Activated B cell treated with CpG ODN at 0.5 μM for 24 hours (primary cell): Measurements from ENCODE around the gene RIN3. TPM values are rescaled to one million over a fixed set of nuclear protein-coding genes. Genes with fewer than 3 reads are reported as not detected.

Experiments
- ATAC-seq: fragments of 200-7000 bp; cut with Tn5 transposase; one replicate; pipeline ENCODE4 v1.10.0; 2021; ENCODE audit warnings: low read depth, mild to moderate bottlenecking, moderate library complexity
- CTCF ChIA-PET: fragments of 350-600 bp; sonication (Branson Sonifier 250); formaldehyde crosslinking; loops from one replicate; lab custom pipeline; 2021; ENCODE audit warnings: antibody characterized with exemption; lab: Charles Lee
- POLR2A ChIA-PET: fragments of 350-600 bp; sonication (Branson Sonifier 250); formaldehyde crosslinking; loops from one replicate; lab custom pipeline; 2021; ENCODE audit warnings: antibody characterized with exemption; lab: Charles Lee
- DNase-seq: peaks from one replicate; pipeline ENCODE4 v3.0.0; 2022
- H3K27ac Mint-ChIP-seq: one replicate; pipeline ENCODE4 v1.8.0; 2020; ENCODE audit warnings: mixed read lengths
- H3K27me3 Mint-ChIP-seq: one replicate; pipeline ENCODE4 v1.8.0; 2021; ENCODE audit warnings: mixed read lengths
- H3K36me3 Mint-ChIP-seq: one replicate; pipeline ENCODE4 v1.8.0; 2021; ENCODE audit warnings: low read depth, mixed read lengths
- H3K4me1 Mint-ChIP-seq: one replicate; pipeline ENCODE4 v1.8.0; 2021; ENCODE audit warnings: mixed read lengths
- H3K4me3 Mint-ChIP-seq: one replicate; pipeline ENCODE4 v1.8.0; 2020; ENCODE audit warnings: mild to moderate bottlenecking, mixed read lengths
- H3K9me3 Mint-ChIP-seq: one replicate; pipeline ENCODE4 v1.8.0; 2020; ENCODE audit warnings: mixed read lengths
- intact Hi-C: fragments of 100-400 bp; cut with micrococcal nuclease; formaldehyde crosslinking; loops from one replicate; pipeline ENCODE4 v1.15.1; 2024
- total RNA-seq: library from RNA; stranded (reverse); gene quantifications from 2 replicates; pipeline ENCODE4 v1.2.3, GENCODE V29; 2022
- TF ChIP-seq, protein P1 (sequence below): fragments of 200-600 bp; IDR thresholded peaks from one replicate; pipeline ENCODE4 v1.8.0; 2022; ENCODE audit warnings: antibody characterized with exemption, mild to moderate bottlenecking

RIN3 gene
- total RNA-seq, 1 donor from 2014 or later, result 62.6 TPM

DNA sequence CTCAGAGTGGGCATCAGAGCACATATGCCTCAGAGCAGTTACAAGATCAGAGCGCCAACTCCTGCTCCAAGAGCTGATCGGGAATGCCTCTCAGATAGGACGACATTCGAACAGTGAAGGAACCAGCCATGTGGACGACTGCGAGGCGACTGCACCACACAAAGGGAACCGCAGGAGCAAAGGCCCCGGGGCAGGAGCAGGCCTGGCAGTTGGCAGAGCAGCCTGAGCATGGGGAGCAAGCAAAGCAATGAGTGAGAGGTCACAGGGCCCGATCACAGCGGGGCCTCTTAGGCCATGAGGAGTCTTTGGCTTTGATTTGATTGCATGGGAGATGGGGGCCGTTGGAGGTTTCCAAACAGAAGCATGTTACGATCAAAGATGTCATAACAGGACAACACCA is 144.6 kb downstream of the RIN3 start:
- TF ChIP-seq, protein P1, sequence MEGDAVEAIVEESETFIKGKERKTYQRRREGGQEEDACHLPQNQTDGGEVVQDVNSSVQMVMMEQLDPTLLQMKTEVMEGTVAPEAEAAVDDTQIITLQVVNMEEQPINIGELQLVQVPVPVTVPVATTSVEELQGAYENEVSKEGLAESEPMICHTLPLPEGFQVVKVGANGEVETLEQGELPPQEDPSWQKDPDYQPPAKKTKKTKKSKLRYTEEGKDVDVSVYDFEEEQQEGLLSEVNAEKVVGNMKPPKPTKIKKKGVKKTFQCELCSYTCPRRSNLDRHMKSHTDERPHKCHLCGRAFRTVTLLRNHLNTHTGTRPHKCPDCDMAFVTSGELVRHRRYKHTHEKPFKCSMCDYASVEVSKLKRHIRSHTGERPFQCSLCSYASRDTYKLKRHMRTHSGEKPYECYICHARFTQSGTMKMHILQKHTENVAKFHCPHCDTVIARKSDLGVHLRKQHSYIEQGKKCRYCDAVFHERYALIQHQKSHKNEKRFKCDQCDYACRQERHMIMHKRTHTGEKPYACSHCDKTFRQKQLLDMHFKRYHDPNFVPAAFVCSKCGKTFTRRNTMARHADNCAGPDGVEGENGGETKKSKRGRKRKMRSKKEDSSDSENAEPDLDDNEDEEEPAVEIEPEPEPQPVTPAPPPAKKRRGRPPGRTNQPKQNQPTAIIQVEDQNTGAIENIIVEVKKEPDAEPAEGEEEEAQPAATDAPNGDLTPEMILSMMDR, result no peak
- ChIA-PET POLR2A (interaction anchor here (0.6 to 3.7 kb wide), 3 partner anchors 10 to 24 kb away, joined by 3 to 28 read pairs (median 5); no protein-coding TSS in a partner anchor), CTCF (no interaction called here)
- Mint-ChIP-seq H3K27me3 (no peaks in the 10 kb centered on the region), H3K9me3 (no peaks in the 10 kb centered on the region), H3K4me3 (peak overlapping the region; percentile 48), H3K36me3 (peaks cover 89% of the 10 kb centered on the region), H3K4me1 (peaks cover 96% of the 10 kb centered on the region), H3K27ac (peak overlapping the region; percentile 74)
- ATAC-seq (no peak), DNase-seq (no peak)
- intact Hi-C loops, result no loop called here

DNA sequence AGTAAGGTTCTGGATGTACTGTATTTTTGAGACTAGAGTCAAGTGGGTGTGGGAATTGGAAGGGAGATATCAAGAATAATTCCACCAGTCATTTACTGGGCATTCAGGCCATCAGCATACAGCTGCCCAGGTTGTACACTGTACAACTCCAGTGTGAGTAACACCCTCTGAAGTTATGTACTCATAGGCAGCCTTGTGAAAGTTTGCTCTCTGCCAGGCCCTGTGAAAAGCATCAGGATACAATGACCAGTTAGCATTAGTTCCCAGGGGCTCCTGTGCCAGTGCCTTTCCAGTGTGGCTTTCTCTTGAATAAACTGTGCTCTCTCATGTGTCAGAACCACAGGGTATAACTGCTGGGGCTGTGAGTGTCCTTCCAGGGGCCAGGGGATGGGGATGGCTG is 145.1 kb downstream of the RIN3 start:
- ATAC-seq, result no peak
- POLR2A ChIA-PET, result interaction anchor here (0.5 to 3.7 kb wide), 5 partner anchors 11 to 54 kb away, joined by 3 to 28 read pairs (median 4); no protein-coding TSS in a partner anchor
- no peak for DNase-seq
- CTCF ChIA-PET, result interaction anchor here (1.2 to 1.5 kb wide), 2 partner anchors 69 to 130 kb away, joined by 3 to 4 read pairs; no protein-coding TSS in a partner anchor
- Mint-ChIP-seq H3K27ac (peak overlapping the region; percentile 74), H3K27me3 (no peaks in the 10 kb centered on the region), H3K4me1 (peaks cover 96% of the 10 kb centered on the region), H3K9me3 (no peaks in the 10 kb centered on the region), H3K36me3 (peaks cover 88% of the 10 kb centered on the region), H3K4me3 (peak overlapping the region; percentile 53)
- TF ChIP-seq, protein P1, result no peak
- intact Hi-C loops, result loop anchor here (1.0 kb wide), 2 partner anchors 7 to 10 kb away; no protein-coding TSS in a partner anchor

DNA sequence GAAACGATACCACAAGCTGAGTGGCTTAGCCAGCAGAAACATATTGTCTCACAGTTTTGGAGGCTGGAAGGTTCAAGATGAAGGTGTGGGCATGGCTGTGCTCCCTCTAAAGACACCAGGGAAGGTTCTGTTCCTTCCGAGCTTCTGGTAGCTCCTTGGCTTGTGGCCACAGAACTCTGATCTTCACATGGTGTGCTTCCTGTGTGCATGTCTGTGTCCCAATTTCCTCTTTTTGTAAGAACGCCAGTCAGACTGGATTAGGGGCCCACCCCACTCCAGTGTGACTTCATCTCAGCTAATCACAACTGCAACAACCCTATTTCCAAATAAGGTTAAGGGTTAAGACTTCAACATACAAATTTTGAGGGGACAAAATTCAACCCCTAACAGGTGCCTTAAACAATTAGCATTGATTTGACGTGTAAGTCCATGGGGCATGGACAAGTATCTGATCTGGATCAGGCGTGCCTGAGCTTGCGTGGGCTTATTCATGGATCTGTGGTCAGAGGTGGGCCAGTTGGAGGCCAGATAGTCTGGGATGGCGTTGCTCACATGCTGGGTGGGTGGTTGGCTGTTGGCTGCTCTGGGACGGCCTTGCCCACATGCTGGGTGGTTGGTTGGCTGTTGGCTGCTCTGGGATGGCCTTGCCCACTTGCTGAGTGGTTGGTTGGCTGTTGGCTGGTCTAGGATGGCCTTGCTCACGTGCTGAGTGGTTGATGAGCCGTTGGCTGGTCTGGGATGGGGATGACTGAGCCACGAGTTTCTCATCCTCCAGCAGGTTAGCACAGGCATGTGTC is 146.4 kb downstream of the RIN3 start:
- intact Hi-C loops, result loop anchor here (1.0 kb wide), 2 partner anchors 8 to 9 kb away; no protein-coding TSS in a partner anchor
- peak overlapping the region; percentile 74 for H3K27ac Mint-ChIP-seq
- H3K27me3 Mint-ChIP-seq, result no peaks in the 10 kb centered on the region
- DNase-seq (no peak), ATAC-seq (peak; percentile 67)
- peaks cover 97% of the 10 kb centered on the region for H3K4me1 Mint-ChIP-seq
- no peaks in the 10 kb centered on the region for H3K9me3 Mint-ChIP-seq
- peak overlapping the region; percentile 36 for H3K4me3 Mint-ChIP-seq
- TF ChIP-seq, protein P1, result no peak
- H3K36me3 Mint-ChIP-seq, result peaks cover 91% of the 10 kb centered on the region
- ChIA-PET CTCF (interaction anchor here (0.6 to 1.5 kb wide), 6 partner anchors 8 to 128 kb away, joined by 3 to 5 read pairs (median 4); no protein-coding TSS in a partner anchor), POLR2A (interaction anchor here (0.8 to 3.7 kb wide), 8 partner anchors 8 to 89 kb away, joined by 3 to 28 read pairs (median 4); partner anchors contain the start of gene LGMN)

DNA sequence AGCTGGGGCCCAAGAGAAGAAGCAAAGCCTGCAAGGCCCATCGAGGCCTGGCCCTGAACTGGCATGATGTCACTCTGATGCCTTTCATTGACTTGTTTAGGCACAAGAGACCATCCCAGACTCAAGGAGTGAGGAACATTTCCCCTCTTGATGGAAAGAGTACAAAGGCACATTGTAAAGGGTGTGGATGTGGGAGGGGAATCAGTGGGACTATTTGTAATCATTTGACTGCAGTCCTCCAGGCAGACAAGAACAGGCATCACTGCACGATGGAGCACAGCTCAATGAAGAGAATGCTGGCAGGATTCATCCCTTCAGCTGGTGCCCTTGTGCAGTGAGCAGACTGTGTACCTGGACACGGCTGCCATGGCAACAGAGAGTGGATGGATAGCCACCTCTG is 147.0 kb downstream of the RIN3 start:
- Mint-ChIP-seq H3K4me1 (peaks cover 97% of the 10 kb centered on the region), H3K27me3 (no peaks in the 10 kb centered on the region), H3K4me3 (no peak overlapping the region), H3K27ac (peak overlapping the region; percentile 74), H3K9me3 (no peaks in the 10 kb centered on the region), H3K36me3 (peaks cover 89% of the 10 kb centered on the region)
- ATAC-seq (no peak), DNase-seq (no peak)
- CTCF ChIA-PET, result interaction anchor here (1.2 kb wide), 2 partner anchors 14 to 16 kb away, joined by 4 to 5 read pairs; no protein-coding TSS in a partner anchor
- POLR2A ChIA-PET, result interaction anchor here (1.8 to 3.7 kb wide), 3 partner anchors 9 to 45 kb away, joined by 15 to 28 read pairs (median 24); no protein-coding TSS in a partner anchor
- TF ChIP-seq, protein P1, result no peak
- intact Hi-C loops, result no loop called here

DNA sequence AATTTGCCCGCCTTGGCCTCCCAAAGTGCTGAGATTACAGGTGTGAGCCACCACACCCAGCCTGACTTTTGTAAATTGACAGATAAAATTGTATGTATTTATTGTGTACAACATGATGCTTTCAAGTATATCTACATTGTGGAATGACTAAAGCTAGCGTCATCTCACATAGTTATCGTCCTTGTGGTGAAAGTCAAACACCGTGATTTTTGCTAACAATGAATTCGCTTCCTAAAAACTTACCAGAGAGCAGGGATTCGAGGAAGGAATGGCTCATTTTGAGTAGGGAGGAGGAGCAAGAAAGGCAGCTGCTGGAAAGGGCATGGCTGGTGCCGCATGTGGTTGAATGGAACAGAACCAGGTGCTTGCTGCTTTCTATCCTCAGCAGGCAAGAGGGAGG is 149.5 kb downstream of the RIN3 start:
- no peak for ATAC-seq

More for the DNA sequence above, 149.5 kb downstream of the RIN3 start:
- Mint-ChIP-seq H3K36me3 (peaks cover 90% of the 10 kb centered on the region), H3K9me3 (no peaks in the 10 kb centered on the region), H3K27me3 (no peaks in the 10 kb centered on the region), H3K4me3 (no peak overlapping the region), H3K27ac (peak overlapping the region; percentile 83), H3K4me1 (peaks cover 95% of the 10 kb centered on the region)
- ChIA-PET CTCF (interaction anchor here (1.0 kb wide), 1 partner anchor 9 kb away, joined by 4 read pairs; no protein-coding TSS in a partner anchor), POLR2A (interaction anchor here (1.2 to 3.8 kb wide), 2 partner anchors 29 to 48 kb away, joined by 3 to 28 read pairs; no protein-coding TSS in a partner anchor)
- TF ChIP-seq, protein P1, result no peak
- no peak for DNase-seq
- intact Hi-C loops, result no loop called here
